Activated naive CD8-positive, alpha-beta T cell treated with anti-CD3 and anti-CD28 coated beads, Interleukin-2, amount 50 U/mL, for 24 hours (primary cell): ENCODE data around the gene ADGRL2.
A peak's percentile ranks its signal among the peaks of the same experiment; 100 is the strongest.

ENCODE experiments used
- ATAC-seq: fragments of 150-1000 bp; cut with Tn5 transposase; one replicate; pipeline ENCODE4 v1.10.0; 2021
- DNase-seq: peaks from one replicate; pipeline ENCODE4 v3.0.0; 2021
- H3K27ac Mint-ChIP-seq: one replicate; pipeline ENCODE4 v1.8.0; 2021; ENCODE audit warnings: mild to moderate bottlenecking, mixed read lengths
- H3K27me3 Mint-ChIP-seq: one replicate; pipeline ENCODE4 v1.8.0; 2021; ENCODE audit warnings: mixed read lengths
- H3K36me3 Mint-ChIP-seq: one replicate; pipeline ENCODE4 v1.8.0; 2021; ENCODE audit warnings: low read depth, mixed read lengths
- H3K4me1 Mint-ChIP-seq: one replicate; pipeline ENCODE4 v1.8.0; 2021; ENCODE audit warnings: mixed read lengths
- H3K4me3 Mint-ChIP-seq: one replicate; pipeline ENCODE4 v1.8.0; 2021; ENCODE audit warnings: mild to moderate bottlenecking, moderate library complexity, mixed read lengths
- H3K9me3 Mint-ChIP-seq: one replicate; pipeline ENCODE4 v1.8.0; 2021; ENCODE audit warnings: mixed read lengths

ADGRL2 gene

DNA sequence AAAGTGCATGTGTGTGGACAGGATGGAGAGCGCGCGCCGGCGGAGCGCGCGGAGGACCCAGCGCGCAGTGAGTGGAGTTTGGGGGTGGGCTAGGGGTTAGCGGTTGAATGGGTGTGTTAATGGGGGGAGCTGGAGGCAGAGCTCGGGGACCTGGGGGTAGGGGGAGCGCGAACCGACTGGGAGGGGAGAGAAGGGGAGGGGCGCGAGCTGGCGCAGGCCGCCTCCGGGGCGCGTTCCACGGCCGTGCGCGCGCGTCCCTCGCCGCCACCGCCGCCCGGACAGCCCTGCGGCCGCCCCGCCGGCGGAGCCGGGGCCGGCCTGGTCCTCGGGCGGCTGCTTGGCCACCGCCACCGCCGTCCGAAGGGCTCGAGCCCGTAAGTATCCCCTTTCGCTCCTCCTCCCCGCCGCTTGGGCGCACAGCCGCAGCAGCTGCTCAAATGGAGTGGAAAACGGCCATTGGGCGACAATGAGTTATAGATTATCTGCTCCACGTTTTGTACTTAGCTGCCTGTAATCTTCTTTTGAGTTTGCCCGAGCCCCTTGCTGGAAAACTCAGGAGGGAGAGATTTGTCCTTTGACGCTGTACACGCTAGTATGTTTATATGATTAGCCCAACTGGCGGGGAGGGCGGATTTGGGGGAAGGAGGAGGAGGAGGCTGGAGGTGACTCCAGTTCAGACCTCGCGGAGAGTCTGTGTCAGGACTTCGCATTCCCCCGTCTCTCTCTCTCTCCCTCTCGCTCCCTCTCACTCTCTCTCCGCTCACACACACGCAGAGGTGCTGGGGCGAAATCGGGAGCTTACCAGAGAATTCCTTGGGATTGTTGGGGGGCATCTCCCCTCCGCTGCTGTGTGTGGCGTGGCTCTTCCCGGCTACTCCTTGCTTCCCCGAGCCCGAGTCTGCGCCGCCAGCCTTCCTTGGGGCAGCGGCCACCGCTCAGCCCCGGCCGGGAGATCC is at the start of gene ADGRL2:
Gene ADGRL2, plus strand, starts transcription at position 240 of the 956 bp plus-strand sequence. CDS start 36,051 bp downstream, outside the sequence.
- no peaks in the 10 kb centered on the region for H3K36me3 Mint-ChIP-seq
- H3K27me3 Mint-ChIP-seq = peaks cover 56% of the 10 kb centered on the region
- ATAC-seq = no peak
- peak within 1 kb of the TSS; percentile 51 for H3K4me3 Mint-ChIP-seq
- peaks cover 6% of the 10 kb centered on the region for H3K4me1 Mint-ChIP-seq
- no peak for DNase-seq
- no peaks in the 10 kb centered on the region for H3K9me3 Mint-ChIP-seq
- H3K27ac Mint-ChIP-seq = no peak within 1 kb of the TSS

GRCh38 chr1:81752840-81753239 is 47.9 kb upstream of the ADGRL2 start:
- DNase-seq (no peak), ATAC-seq (no peak)
- no peaks in the 10 kb centered on the region for H3K27me3 Mint-ChIP-seq
- H3K4me1 Mint-ChIP-seq = no peaks in the 10 kb centered on the region
- H3K9me3 Mint-ChIP-seq = peaks cover 3% of the 10 kb centered on the region
- H3K36me3 Mint-ChIP-seq = no peaks in the 10 kb centered on the region
- no peak overlapping the region for H3K27ac Mint-ChIP-seq
- H3K4me3 Mint-ChIP-seq = no peak overlapping the region

DNA sequence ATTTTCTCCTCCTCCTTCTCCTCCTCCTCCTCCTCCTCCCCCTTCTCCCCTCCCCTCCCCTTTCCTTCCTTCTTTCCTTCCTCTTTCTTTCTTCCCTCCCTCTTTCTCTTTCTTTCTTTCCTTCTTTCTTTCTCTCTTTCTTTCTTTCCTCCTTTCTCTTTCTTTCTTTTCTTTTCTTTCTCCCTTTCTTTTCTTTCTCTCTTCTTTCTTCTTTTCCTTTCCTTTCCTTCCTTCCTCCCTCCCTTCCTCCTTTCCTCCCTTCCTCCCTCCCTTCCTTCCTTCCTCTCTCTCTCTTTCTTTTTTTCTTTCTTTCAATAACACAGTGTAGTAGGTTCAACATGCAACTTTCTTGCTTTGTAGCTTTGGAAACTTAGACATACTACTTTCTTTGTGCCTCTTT is 46.3 kb upstream of the ADGRL2 start:
- Mint-ChIP-seq H3K4me1 (no peaks in the 10 kb centered on the region), H3K36me3 (no peaks in the 10 kb centered on the region), H3K27ac (no peak overlapping the region), H3K9me3 (no peaks in the 10 kb centered on the region), H3K4me3 (no peak overlapping the region), H3K27me3 (no peaks in the 10 kb centered on the region)
- no peak for ATAC-seq
- no peak for DNase-seq

DNA sequence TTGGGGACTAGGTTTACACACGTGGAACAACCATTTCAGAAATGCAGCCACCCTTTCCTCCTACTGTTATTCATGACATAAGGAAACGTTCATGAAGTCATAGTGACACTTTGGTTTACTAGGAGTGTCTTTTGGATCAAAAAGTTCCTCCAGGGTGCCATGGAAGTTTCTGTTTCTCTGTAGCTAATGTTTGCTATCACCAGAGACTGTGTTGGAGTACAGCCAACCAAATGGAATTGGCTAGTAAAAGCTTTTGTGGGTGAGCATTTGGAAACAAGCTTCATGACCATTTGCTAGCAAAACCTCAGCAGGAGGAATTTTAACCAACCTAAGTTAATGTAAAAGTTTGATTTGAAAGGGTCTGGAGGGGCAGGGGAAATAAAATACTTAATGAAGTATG is 43.9 kb upstream of the ADGRL2 start:
- Mint-ChIP-seq H3K9me3 (no peaks in the 10 kb centered on the region), H3K4me1 (no peaks in the 10 kb centered on the region), H3K36me3 (no peaks in the 10 kb centered on the region), H3K27ac (no peak overlapping the region), H3K4me3 (no peak overlapping the region), H3K27me3 (no peaks in the 10 kb centered on the region)
- ATAC-seq (no peak), DNase-seq (no peak)

- no peaks in the 10 kb centered on the region for H3K9me3 Mint-ChIP-seq
- H3K4me1 Mint-ChIP-seq = no peaks in the 10 kb centered on the region
- no peaks in the 10 kb centered on the region for H3K27me3 Mint-ChIP-seq
- no peaks in the 10 kb centered on the region for H3K36me3 Mint-ChIP-seq
- no peak for DNase-seq
- H3K4me3 Mint-ChIP-seq = no peak overlapping the region
- no peak overlapping the region for H3K27ac Mint-ChIP-seq
- no peak for ATAC-seq
Observed at GRCh38 chr1:81757398-81758020, 43.2 kb upstream of the ADGRL2 start.

- Mint-ChIP-seq H3K9me3 (no peaks in the 10 kb centered on the region), H3K4me3 (no peak overlapping the region), H3K27me3 (no peaks in the 10 kb centered on the region), H3K4me1 (no peaks in the 10 kb centered on the region), H3K27ac (no peak overlapping the region), H3K36me3 (no peaks in the 10 kb centered on the region)
- DNase-seq (no peak), ATAC-seq (no peak)
Observed at GRCh38 chr1:81758181-81758580, 42.6 kb upstream of the ADGRL2 start.

DNA sequence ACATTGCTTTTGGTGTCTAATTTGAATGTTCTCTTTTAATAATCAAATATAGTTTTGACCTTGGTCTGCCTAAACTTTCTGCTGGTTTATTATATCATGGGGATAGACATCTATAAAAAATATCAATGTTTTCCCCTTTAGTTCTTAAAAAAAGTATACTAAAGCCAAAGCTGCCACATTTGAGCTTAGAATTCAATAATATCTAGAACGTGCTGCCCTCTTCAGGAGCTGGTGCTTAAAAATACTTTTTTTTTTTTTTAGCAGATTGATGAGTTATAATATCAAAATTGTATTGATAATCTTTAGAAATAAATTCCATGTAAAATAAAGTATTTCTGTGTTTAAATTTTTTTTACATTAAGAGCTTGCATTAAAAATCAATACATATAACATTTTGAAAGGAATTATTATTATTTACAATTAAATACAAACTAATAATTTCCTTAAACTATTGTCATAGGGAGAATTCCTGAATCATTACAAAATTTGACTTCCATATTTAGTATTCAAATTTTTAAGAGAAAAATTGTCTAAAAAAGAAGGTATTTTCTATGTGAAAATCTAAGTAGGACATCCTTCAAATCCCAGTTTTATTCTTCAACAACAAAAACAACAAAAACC is 40.1 kb upstream of the ADGRL2 start:
- H3K36me3 Mint-ChIP-seq = no peaks in the 10 kb centered on the region
- H3K4me3 Mint-ChIP-seq = no peak overlapping the region
- DNase-seq = no peak
- H3K27me3 Mint-ChIP-seq = no peaks in the 10 kb centered on the region
- no peak for ATAC-seq
- no peaks in the 10 kb centered on the region for H3K9me3 Mint-ChIP-seq
- H3K4me1 Mint-ChIP-seq = no peaks in the 10 kb centered on the region
- H3K27ac Mint-ChIP-seq = no peak overlapping the region

DNA sequence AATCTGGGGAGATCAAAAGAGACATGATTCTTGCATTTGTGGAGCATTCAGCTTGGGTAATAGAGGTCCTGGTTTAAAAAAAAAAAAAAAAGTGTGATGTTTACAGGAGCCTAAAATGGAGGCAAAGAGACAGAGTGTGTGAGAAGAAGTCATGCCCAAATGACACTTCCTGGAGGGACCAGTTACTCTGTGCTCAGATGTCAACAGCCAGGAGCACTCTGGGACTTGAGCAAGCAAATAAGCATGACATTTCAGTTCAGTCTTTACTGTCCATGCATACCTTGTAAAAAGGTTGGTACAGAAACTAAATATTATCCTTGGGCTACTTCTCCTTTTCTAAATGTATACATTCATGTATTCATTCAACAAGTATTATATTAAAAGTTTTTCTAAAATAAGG is 25.2 kb upstream of the ADGRL2 start:
- Mint-ChIP-seq H3K36me3 (no peaks in the 10 kb centered on the region), H3K27ac (no peak overlapping the region), H3K4me1 (no peaks in the 10 kb centered on the region), H3K9me3 (no peaks in the 10 kb centered on the region), H3K27me3 (no peaks in the 10 kb centered on the region), H3K4me3 (no peak overlapping the region)
- ATAC-seq (no peak), DNase-seq (no peak)

- H3K27me3 Mint-ChIP-seq = no peaks in the 10 kb centered on the region
- no peaks in the 10 kb centered on the region for H3K4me1 Mint-ChIP-seq
- H3K9me3 Mint-ChIP-seq = no peaks in the 10 kb centered on the region
- no peak overlapping the region for H3K27ac Mint-ChIP-seq
- no peak for ATAC-seq
- no peak for DNase-seq
- no peaks in the 10 kb centered on the region for H3K36me3 Mint-ChIP-seq
- no peak overlapping the region for H3K4me3 Mint-ChIP-seq
Observed at GRCh38 chr1:81780705-81781454, 19.9 kb upstream of the ADGRL2 start.

- H3K4me3 Mint-ChIP-seq = no peak overlapping the region
- H3K9me3 Mint-ChIP-seq = no peaks in the 10 kb centered on the region
- no peak overlapping the region for H3K27ac Mint-ChIP-seq
- H3K4me1 Mint-ChIP-seq = no peaks in the 10 kb centered on the region
- no peak for DNase-seq
- no peak for ATAC-seq
- no peaks in the 10 kb centered on the region for H3K27me3 Mint-ChIP-seq
- H3K36me3 Mint-ChIP-seq = no peaks in the 10 kb centered on the region
Observed at GRCh38 chr1:81781749-81782148, 19.0 kb upstream of the ADGRL2 start.

- Mint-ChIP-seq H3K9me3 (no peaks in the 10 kb centered on the region), H3K27ac (no peak overlapping the region), H3K4me3 (no peak overlapping the region), H3K4me1 (no peaks in the 10 kb centered on the region), H3K36me3 (no peaks in the 10 kb centered on the region), H3K27me3 (no peaks in the 10 kb centered on the region)
- DNase-seq (no peak), ATAC-seq (no peak)
Observed at GRCh38 chr1:81792184-81792583, 8.6 kb upstream of the ADGRL2 start.

GRCh38 chr1:81797701-81798100 is 3.0 kb upstream of the ADGRL2 start:
- Mint-ChIP-seq H3K9me3 (no peaks in the 10 kb centered on the region), H3K4me3 (no peak overlapping the region), H3K4me1 (peaks cover 6% of the 10 kb centered on the region), H3K27ac (no peak overlapping the region), H3K27me3 (peaks cover 29% of the 10 kb centered on the region), H3K36me3 (no peaks in the 10 kb centered on the region)
- ATAC-seq (no peak), DNase-seq (no peak)

DNA sequence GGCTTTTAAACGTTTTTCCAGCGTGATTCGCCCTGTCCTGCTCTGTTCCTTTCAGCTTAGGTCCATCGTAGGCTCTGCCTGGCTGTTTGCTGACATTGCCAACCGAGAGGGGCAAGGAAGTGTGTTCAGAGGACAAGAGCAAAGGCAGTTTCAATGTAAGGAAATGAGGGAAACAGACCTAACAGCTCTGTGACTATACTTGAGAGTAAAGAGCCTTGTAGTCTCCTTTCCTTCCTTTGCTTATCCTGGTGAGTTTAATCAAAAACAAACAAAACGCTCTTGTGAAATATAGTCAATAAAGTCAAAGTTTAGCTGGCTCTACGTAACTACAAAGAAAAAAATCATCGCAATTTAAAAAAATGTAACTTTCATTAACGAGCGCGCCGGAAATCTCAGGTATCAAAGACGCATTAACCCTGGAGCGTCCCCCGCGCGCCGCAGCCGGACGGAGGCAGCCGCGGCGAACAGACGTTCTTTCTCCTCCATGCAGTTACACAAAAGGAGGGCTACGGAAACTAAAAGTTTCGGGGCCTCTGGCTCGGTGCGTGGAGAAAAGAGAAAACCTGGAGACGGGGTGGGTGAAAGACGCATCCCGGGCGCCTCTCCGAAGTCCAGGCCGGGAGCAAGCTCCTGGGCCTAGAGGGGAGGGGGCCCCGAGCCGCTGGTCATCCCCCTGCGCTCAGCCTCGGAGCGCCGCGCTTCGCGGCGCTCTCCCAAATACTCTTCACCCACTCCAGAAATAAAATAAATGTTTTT is 617 bp upstream of the ADGRL2 start:
- peaks cover 6% of the 10 kb centered on the region for H3K4me1 Mint-ChIP-seq
- no peak overlapping the region for H3K4me3 Mint-ChIP-seq
- DNase-seq = no peak
- no peak overlapping the region for H3K27ac Mint-ChIP-seq
- H3K9me3 Mint-ChIP-seq = no peaks in the 10 kb centered on the region
- ATAC-seq = no peak
- no peaks in the 10 kb centered on the region for H3K36me3 Mint-ChIP-seq
- peaks cover 49% of the 10 kb centered on the region for H3K27me3 Mint-ChIP-seq
